ENCODE results near the gene FBXO9. TPM values are rescaled to one million over a fixed set of nuclear protein-coding genes. Genes with fewer than 3 reads are reported as not detected.

FBXO9 gene
- total RNA-seq, 1 donor from 2014 or later = 50.8 TPM

DNA sequence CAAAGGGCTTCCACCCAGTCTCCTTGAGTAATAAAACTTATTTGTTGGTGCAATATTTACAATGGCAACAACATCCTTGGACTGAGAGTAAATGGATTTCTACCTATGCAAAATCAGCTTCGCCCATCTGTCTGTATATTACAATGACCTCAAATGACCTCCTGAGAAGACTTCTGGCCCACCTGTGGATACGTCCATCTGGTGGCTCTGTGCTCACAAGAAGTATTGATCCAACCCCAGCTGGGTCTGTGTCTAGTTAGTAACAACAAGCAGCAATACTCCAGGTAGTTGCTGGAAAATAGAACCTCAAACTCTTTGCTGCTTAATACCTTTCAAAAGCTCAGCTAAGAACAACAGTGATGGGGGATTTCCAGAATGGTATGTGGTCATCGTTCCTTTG is 35.4 kb upstream of the FBXO9 start:
- H3K9me3 ChIP-seq (ENCODE audit: low read depth) = no peaks in the 10 kb centered on the region
- H3K27ac ChIP-seq = no peak overlapping the region
- DNase-seq (ENCODE audit: low spot score) = no peak
- no peak overlapping the region for H3K9ac ChIP-seq
- H4K20me1 ChIP-seq (ENCODE audit: low read depth) = no peaks in the 10 kb centered on the region
- Mint-ChIP-seq H3K27ac (no peak overlapping the region), H3K4me1 (no peaks in the 10 kb centered on the region), H3K4me3 (no peak overlapping the region), H3K9me3 (no peaks in the 10 kb centered on the region), H3K27me3 (ENCODE audit: insufficient read depth, low read depth) (peaks cover 2% of the 10 kb centered on the region), H3K36me3 (peaks cover 30% of the 10 kb centered on the region)
- TF ChIP-seq, protein P1, sequence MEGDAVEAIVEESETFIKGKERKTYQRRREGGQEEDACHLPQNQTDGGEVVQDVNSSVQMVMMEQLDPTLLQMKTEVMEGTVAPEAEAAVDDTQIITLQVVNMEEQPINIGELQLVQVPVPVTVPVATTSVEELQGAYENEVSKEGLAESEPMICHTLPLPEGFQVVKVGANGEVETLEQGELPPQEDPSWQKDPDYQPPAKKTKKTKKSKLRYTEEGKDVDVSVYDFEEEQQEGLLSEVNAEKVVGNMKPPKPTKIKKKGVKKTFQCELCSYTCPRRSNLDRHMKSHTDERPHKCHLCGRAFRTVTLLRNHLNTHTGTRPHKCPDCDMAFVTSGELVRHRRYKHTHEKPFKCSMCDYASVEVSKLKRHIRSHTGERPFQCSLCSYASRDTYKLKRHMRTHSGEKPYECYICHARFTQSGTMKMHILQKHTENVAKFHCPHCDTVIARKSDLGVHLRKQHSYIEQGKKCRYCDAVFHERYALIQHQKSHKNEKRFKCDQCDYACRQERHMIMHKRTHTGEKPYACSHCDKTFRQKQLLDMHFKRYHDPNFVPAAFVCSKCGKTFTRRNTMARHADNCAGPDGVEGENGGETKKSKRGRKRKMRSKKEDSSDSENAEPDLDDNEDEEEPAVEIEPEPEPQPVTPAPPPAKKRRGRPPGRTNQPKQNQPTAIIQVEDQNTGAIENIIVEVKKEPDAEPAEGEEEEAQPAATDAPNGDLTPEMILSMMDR (IDR thresholded peaks at IDR 0.05) = no peak
- no peak for TF ChIP-seq EZH2 (IDR thresholded peaks at IDR 0.05)
- TF ChIP-seq EZH2phosphoT487 (IDR thresholded peaks at IDR 0.05) = no peak
- peaks cover 10% of the 10 kb centered on the region for H3K36me3 ChIP-seq
- H3F3A ChIP-seq (ENCODE audit: low read depth) = no peaks in the 10 kb centered on the region
- no peak overlapping the region for H3K4me2 ChIP-seq
- no peak overlapping the region for H3K4me3 ChIP-seq
- no peak overlapping the region for H2AFZ ChIP-seq (replicated peaks)
- no peaks in the 10 kb centered on the region for H3K4me1 ChIP-seq
- no peaks in the 10 kb centered on the region for H3K27me3 ChIP-seq
- H3K79me2 ChIP-seq (ENCODE audit: low read depth) = no peaks in the 10 kb centered on the region

- no peak overlapping the region for H3K27ac ChIP-seq
- no peaks in the 10 kb centered on the region for H3K4me1 ChIP-seq
- no peak overlapping the region for H3K4me3 ChIP-seq
- no peaks in the 10 kb centered on the region for H4K20me1 ChIP-seq (ENCODE audit: low read depth)
- Mint-ChIP-seq H3K4me1 (no peaks in the 10 kb centered on the region), H3K36me3 (peaks cover 31% of the 10 kb centered on the region), H3K27ac (no peak overlapping the region), H3K9me3 (no peaks in the 10 kb centered on the region), H3K27me3 (ENCODE audit: insufficient read depth, low read depth) (peaks cover 2% of the 10 kb centered on the region), H3K4me3 (no peak overlapping the region)
- TF ChIP-seq, protein P1 (IDR thresholded peaks at IDR 0.05) = no peak
- TF ChIP-seq EZH2 (IDR thresholded peaks at IDR 0.05) (no peak), EZH2phosphoT487 (IDR thresholded peaks at IDR 0.05) (no peak)
- DNase-seq (ENCODE audit: low spot score) = no peak
- H3K9ac ChIP-seq = no peak overlapping the region
- H3K27me3 ChIP-seq = no peaks in the 10 kb centered on the region
- no peak overlapping the region for H2AFZ ChIP-seq (replicated peaks)
- H3F3A ChIP-seq (ENCODE audit: low read depth) = no peaks in the 10 kb centered on the region
- H3K4me2 ChIP-seq = no peak overlapping the region
- H3K36me3 ChIP-seq = peaks cover 10% of the 10 kb centered on the region
- H3K9me3 ChIP-seq (ENCODE audit: low read depth) = no peaks in the 10 kb centered on the region
- H3K79me2 ChIP-seq (ENCODE audit: low read depth) = no peaks in the 10 kb centered on the region
Measured at GRCh38 chr6:53031281-53031680, 33.9 kb upstream of the FBXO9 start.

- H3K27me3 Mint-ChIP-seq (ENCODE audit: insufficient read depth, low read depth) = peaks cover 2% of the 10 kb centered on the region
- H3K9me3 ChIP-seq (ENCODE audit: low read depth) = no peaks in the 10 kb centered on the region
- no peaks in the 10 kb centered on the region for H3F3A ChIP-seq (ENCODE audit: low read depth)
- H3K4me3 Mint-ChIP-seq = no peak overlapping the region
- no peak for DNase-seq (ENCODE audit: low spot score)
- peaks cover 10% of the 10 kb centered on the region for H3K36me3 ChIP-seq
- no peaks in the 10 kb centered on the region for H4K20me1 ChIP-seq (ENCODE audit: low read depth)
- H3K27me3 ChIP-seq = no peaks in the 10 kb centered on the region
- no peaks in the 10 kb centered on the region for H3K4me1 Mint-ChIP-seq
- H3K4me2 ChIP-seq = no peak overlapping the region
- H3K27ac ChIP-seq = no peak overlapping the region
- TF ChIP-seq EZH2 (IDR thresholded peaks at IDR 0.05) (no peak), EZH2phosphoT487 (IDR thresholded peaks at IDR 0.05) (no peak)
- TF ChIP-seq, protein P1 (IDR thresholded peaks at IDR 0.05) = no peak
- H3K9me3 Mint-ChIP-seq = no peaks in the 10 kb centered on the region
- H3K27ac Mint-ChIP-seq = no peak overlapping the region
- H3K4me3 ChIP-seq = no peak overlapping the region
- H2AFZ ChIP-seq (replicated peaks) = no peak overlapping the region
- no peaks in the 10 kb centered on the region for H3K4me1 ChIP-seq
- no peak overlapping the region for H3K9ac ChIP-seq
- H3K36me3 Mint-ChIP-seq = peaks cover 31% of the 10 kb centered on the region
- H3K79me2 ChIP-seq (ENCODE audit: low read depth) = no peaks in the 10 kb centered on the region
Measured at GRCh38 chr6:53032849-53033248, 32.4 kb upstream of the FBXO9 start.

All from neural progenitor cell (in vitro differentiated cells).